ENCODE measurements around the gene ATL2.

The ATL2 gene

DNA sequence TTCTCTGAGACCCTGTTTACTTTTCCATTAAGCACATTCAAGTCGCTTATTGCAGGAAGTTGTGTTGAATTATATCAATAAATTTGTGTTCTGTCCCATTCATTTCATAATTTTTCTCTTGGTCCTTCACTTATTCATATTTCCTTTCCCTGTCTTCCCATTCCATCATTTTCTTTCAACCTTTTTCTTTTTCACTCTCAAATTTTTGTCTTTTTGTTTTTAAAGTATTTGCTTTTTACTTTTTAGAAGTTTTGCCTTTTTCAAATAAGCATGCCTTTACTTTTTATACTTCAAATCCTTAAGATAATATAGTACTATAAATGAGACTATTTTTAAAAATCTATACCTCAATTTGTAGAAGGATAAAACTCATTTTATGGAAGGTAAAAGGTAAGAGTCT, 120.5 kb downstream of the ATL2 start:
- CTCF ChIA-PET: no interaction called here
- DNase-seq (ENCODE audit: extremely low spot score): no peak

DNA sequence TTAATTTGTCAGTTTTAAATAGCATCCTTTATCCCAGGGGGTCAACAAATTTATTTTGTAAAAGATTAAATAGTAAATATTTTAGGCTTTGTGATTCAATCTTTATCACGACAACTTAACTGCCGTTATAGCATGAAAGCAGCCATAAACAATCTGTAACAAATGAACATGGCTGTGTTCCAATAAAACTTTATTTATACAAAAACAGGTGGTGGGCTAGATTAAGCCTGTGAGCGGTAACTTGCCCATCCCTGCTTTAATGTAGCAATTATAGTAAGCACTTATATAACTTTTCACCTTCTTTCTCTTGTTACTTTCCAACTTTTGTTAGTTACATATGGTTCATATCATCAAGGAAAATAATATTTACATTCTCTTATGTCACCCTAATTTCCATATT, 121.9 kb downstream of the ATL2 start:
- ChIA-PET CTCF (no interaction called here), POLR2A (no interaction called here)
- TF ChIP-seq NFRKB (IDR thresholded peaks at IDR 0.05) (no peak), ARNT (IDR thresholded peaks at IDR 0.05) (no peak), FOXK2 (IDR thresholded peaks at IDR 0.05) (no peak), L3MBTL2 (conservative IDR thresholded peaks at IDR 0.05) (no peak), CTBP1 (IDR thresholded peaks at IDR 0.05; ENCODE audit: borderline replicate concordance) (no peak), TARDBP (IDR thresholded peaks at IDR 0.05) (no peak), SUZ12 (IDR thresholded peaks at IDR 0.05) (no peak), LEF1 (IDR thresholded peaks at IDR 0.05; ENCODE audit: borderline replicate concordance) (no peak), BHLHE40 (IDR thresholded peaks at IDR 0.05; ENCODE audit: borderline replicate concordance) (no peak), HDGF (IDR thresholded peaks at IDR 0.05; ENCODE audit: borderline replicate concordance) (no peak)
- TF ChIP-seq, protein P1, sequence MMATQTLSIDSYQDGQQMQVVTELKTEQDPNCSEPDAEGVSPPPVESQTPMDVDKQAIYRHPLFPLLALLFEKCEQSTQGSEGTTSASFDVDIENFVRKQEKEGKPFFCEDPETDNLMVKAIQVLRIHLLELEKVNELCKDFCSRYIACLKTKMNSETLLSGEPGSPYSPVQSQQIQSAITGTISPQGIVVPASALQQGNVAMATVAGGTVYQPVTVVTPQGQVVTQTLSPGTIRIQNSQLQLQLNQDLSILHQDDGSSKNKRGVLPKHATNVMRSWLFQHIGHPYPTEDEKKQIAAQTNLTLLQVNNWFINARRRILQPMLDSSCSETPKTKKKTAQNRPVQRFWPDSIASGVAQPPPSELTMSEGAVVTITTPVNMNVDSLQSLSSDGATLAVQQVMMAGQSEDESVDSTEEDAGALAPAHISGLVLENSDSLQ (IDR thresholded peaks at IDR 0.05): no peak
- DNase-seq (ENCODE audit: extremely low spot score): no peak

More for the DNA sequence above, 120.5 kb downstream of the ATL2 start:
- POLR2A ChIA-PET: no interaction called here
- TF ChIP-seq, protein P1 (IDR thresholded peaks at IDR 0.05): no peak
- TF ChIP-seq L3MBTL2 (conservative IDR thresholded peaks at IDR 0.05): no peak
- no peak for TF ChIP-seq TARDBP (IDR thresholded peaks at IDR 0.05)

DNA sequence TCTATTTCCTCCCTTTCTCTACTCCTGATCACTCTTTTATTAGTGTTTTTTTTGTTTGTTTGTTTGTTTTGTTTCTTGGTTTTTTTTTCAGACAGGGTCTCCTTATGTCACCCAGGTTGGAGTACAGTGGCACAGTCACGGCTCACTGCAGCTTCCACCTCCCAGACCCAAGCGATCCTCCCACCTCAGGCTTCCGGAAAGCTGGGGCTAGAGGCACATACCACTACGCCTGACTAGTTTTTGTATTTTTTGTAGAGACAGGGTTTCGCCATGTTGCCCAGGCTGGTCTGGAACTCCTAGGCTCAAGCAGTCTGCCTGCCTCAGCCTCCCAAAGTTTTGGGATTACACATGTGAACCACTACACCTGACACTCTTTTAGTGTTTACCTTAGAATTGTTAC, 122.3 kb downstream of the ATL2 start:
- DNase-seq (ENCODE audit: extremely low spot score): no peak
- POLR2A ChIA-PET: no interaction called here
- no peak for TF ChIP-seq NFRKB (IDR thresholded peaks at IDR 0.05)
- TF ChIP-seq FOXA1 (IDR thresholded peaks at IDR 0.05): no peak
- no peak for TF ChIP-seq ELF4 (IDR thresholded peaks at IDR 0.05)
- no peak for TF ChIP-seq FOXK2 (IDR thresholded peaks at IDR 0.05)
- TF ChIP-seq ZNF384 (IDR thresholded peaks at IDR 0.05): no peak
- TF ChIP-seq BHLHE40 (IDR thresholded peaks at IDR 0.05; ENCODE audit: borderline replicate concordance): no peak
- TF ChIP-seq LEF1 (IDR thresholded peaks at IDR 0.05; ENCODE audit: borderline replicate concordance): no peak
- TF ChIP-seq, protein P1 (IDR thresholded peaks at IDR 0.05): no peak
- CTCF ChIA-PET: no interaction called here

DNA sequence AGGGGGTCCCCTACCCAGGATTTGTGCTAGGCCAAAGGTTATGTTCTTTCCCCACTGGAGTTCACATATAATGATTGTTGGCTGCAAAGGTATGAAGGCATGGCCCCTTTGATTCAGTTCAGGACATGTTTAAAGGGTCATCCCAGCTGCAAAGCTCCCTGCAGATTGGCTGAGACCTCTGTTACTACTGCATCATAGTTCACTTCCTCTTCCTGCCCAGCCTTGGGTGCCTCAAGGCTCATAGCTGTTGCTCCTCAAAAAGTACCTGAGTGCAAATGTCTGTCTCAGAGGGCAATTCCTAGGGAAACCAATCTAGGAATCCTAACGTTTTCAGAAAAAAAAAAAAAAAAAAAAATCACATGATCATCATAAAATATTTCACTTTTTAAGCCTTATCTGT, 125.1 kb downstream of the ATL2 start:
- no peak for DNase-seq (ENCODE audit: extremely low spot score)
- POLR2A ChIA-PET: no interaction called here
- CTCF ChIA-PET: no interaction called here
- TF ChIP-seq CTBP1 (IDR thresholded peaks at IDR 0.05; ENCODE audit: borderline replicate concordance) (no peak), FOXM1 (IDR thresholded peaks at IDR 0.05; ENCODE audit: borderline replicate concordance) (no peak), BHLHE40 (IDR thresholded peaks at IDR 0.05; ENCODE audit: borderline replicate concordance) (no peak), SUZ12 (IDR thresholded peaks at IDR 0.05) (no peak)
- TF ChIP-seq, protein P1 (IDR thresholded peaks at IDR 0.05): no peak

DNA sequence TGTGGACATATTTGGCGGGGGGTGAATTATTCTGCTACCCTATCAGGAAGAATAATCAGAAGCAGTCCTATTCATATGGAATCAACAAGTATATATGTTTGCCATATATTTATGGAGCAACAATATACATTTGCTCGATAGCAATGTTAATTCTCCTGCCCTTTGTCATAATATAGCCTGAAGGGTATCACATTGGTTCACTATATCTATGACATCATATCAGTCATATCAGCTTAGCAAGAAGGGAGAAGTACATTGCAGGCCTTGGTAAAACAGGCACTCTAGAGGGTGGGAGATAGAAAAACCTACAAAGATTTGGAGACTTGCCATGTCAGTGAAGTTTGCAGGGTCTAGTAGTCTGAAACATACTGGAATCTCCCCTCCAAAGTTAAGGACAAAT, 128.4 kb downstream of the ATL2 start:
- TF ChIP-seq SUZ12 (IDR thresholded peaks at IDR 0.05) (no peak), HDGF (IDR thresholded peaks at IDR 0.05; ENCODE audit: borderline replicate concordance) (no peak), L3MBTL2 (conservative IDR thresholded peaks at IDR 0.05) (no peak), SP1 (IDR thresholded peaks at IDR 0.05) (no peak)
- POLR2A ChIA-PET: no interaction called here
- no peak for DNase-seq (ENCODE audit: extremely low spot score)
- CTCF ChIA-PET: no interaction called here

DNA sequence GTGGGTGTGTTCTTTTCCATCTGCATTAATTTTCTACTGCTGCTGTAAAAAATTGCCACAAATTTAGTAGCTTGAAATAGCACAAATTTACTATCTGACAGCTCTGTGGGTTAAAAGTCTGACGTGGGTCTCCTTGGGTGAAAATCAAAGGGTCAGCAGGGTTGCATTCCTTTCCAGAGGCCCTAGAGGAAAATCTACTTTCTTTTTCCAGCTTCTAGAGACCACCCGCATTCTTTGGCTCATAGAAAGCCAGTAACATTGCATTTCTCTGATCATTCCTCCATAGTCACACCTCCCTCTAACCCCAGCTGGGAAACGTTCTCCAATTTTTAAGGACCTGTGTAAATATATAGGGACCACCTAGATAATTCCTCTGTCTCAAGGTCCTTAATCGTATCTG, 128.8 kb downstream of the ATL2 start:
- TF ChIP-seq CTBP1 (IDR thresholded peaks at IDR 0.05; ENCODE audit: borderline replicate concordance) (no peak), FOXK2 (IDR thresholded peaks at IDR 0.05) (no peak), FOXM1 (IDR thresholded peaks at IDR 0.05; ENCODE audit: borderline replicate concordance) (no peak), TARDBP (IDR thresholded peaks at IDR 0.05) (no peak), LEF1 (IDR thresholded peaks at IDR 0.05; ENCODE audit: borderline replicate concordance) (no peak), L3MBTL2 (conservative IDR thresholded peaks at IDR 0.05) (no peak), FOXA1 (IDR thresholded peaks at IDR 0.05) (no peak), BHLHE40 (IDR thresholded peaks at IDR 0.05; ENCODE audit: borderline replicate concordance) (no peak), NFRKB (IDR thresholded peaks at IDR 0.05) (no peak), ARNT (IDR thresholded peaks at IDR 0.05) (no peak), ELF4 (IDR thresholded peaks at IDR 0.05) (no peak), SUZ12 (IDR thresholded peaks at IDR 0.05) (no peak)
- DNase-seq (ENCODE audit: extremely low spot score): no peak
- POLR2A ChIA-PET: no interaction called here
- CTCF ChIA-PET: no interaction called here

DNA sequence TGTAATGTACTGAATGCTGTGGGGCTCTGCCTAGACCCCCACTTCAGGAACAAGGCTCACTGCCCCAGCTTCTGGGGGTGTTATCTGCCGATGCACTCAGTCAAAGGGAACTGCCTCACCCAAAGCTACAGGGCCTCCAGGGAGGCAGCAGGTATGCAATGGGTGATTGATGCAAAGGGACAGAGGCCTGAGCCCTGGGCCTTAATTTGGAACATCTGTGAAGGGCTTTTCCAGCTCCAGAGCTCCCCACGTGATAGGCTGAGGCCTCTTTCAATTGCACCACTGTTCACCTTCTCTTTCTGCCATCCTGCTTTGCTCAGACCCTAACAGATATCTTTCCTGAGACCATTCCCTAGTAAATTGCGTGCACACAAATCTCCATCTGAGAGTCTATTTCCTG, 131.0 kb downstream of the ATL2 start:
- CTCF ChIA-PET: no interaction called here
- no peak for TF ChIP-seq NFRKB (IDR thresholded peaks at IDR 0.05)
- TF ChIP-seq ZNF384 (IDR thresholded peaks at IDR 0.05): no peak
- no peak for TF ChIP-seq ELF4 (IDR thresholded peaks at IDR 0.05)
- no peak for TF ChIP-seq FOXA1 (IDR thresholded peaks at IDR 0.05)
- no peak for TF ChIP-seq FOXM1 (IDR thresholded peaks at IDR 0.05; ENCODE audit: borderline replicate concordance)
- TF ChIP-seq SUZ12 (IDR thresholded peaks at IDR 0.05): no peak
- TF ChIP-seq HDGF (IDR thresholded peaks at IDR 0.05; ENCODE audit: borderline replicate concordance): no peak
- no peak for TF ChIP-seq TARDBP (IDR thresholded peaks at IDR 0.05)
- TF ChIP-seq, protein P1 (IDR thresholded peaks at IDR 0.05): no peak
- DNase-seq (ENCODE audit: extremely low spot score): no peak
- POLR2A ChIA-PET: no interaction called here

Data from HEK293T (cell line).